GM19467 (cell line): Measurements from ENCODE around the gene DMD.

Experiments
- ATAC-seq: cut with Tn5 transposase; IDR thresholded peaks from one replicate; pipeline ENCODE4 v1.9.1; 2021; ENCODE audit warnings: mild to moderate bottlenecking, moderate library complexity; ENCODE audit not compliant: unreplicated experiment

DMD gene

DNA sequence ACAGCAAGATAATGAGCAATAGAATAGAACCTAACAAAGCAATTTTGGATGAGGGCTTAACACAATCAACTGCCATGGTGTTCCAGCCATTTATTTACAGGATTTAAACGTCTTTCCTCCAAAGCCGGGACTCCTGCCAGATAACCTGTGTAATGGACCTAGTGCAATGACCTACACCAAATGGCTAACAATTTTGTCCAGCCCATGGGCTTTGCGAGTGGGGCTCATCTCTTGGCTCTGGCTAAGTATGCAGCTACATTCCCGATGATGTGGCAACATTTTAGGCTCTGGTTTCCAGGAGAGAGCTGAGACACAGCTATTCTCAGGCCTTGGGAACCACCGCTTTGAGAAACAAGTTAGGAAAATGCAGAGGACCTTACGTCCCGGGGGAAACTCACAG is 1317.2 kb downstream of the DMD start:
- ATAC-seq = no peak

DNA sequence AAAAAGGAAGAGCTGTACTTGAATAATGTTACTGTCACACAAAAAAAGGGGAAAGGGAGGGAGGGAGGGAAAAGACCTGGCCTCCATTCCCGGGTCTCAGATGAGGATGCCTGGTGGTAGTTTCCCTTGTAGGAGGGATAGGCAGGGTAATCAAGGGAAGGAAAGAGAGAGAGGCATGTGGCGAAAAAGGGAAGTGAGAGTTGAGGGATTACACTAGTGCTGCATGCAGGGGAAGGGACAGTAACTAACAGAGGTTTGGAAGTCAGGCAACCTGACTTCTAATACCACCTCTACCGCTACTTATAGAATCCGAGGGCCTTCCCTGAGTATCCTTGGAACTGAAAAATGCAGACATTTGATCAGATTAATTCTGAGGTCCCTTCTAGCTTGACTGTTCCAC is 1317.8 kb downstream of the DMD start:
- ATAC-seq = no peak

DNA sequence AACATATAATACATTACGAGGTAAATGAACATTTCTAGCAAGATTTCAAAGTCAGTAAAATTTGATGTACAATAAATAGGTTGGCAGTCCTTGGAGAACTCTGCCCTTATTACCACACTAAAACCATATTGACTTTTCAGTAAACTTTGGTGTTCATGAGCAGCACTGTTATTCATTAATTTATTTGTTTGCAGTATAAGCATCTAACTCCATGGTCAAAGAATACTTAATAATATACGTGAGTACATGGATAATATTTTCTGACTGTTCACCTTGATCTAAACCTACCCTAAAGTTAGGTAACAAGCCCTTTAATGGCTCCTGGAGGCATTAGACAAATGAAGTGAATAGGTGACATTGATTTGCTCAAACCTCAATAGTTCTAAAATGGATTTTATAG is 1322.3 kb downstream of the DMD start:
- no peak for ATAC-seq

DNA sequence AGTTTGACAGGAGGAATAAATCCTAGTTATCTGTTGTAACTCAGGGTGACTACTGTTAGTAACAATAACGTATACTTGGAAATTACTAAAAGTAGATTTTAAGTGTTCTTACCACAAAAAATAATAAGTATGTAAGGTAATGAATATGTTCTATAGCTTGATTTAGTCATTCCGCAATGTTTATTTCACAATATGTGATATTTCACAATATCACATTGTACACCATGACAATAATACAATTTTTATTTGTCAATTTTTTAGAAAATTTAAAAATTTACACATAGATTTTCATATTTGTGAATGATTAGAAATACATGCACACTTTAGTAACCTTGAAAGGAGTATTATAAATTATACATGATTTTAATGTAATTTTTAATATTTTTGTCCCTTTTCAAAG is 1326.8 kb downstream of the DMD start:
- no peak for ATAC-seq

DNA sequence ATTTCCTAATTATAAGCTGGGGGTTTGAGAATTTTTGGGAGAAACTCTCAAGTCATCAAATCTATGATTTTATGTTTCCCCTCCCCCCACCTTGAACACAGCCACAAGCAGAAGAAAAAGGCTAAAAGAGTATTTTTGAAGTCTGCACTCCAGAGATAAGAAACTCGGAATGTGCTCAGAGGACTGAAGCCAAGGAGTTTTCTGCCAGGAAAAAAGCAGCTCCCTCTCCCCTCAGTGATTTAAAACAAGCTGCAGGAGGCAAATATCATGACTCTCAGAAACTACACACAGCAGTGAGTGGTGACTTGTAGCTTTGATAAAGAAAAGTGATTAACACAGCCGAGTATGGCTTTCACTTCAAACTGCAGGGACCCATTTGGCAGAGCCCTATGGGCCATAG is 1339.3 kb downstream of the DMD start:
- ATAC-seq = no peak

DNA sequence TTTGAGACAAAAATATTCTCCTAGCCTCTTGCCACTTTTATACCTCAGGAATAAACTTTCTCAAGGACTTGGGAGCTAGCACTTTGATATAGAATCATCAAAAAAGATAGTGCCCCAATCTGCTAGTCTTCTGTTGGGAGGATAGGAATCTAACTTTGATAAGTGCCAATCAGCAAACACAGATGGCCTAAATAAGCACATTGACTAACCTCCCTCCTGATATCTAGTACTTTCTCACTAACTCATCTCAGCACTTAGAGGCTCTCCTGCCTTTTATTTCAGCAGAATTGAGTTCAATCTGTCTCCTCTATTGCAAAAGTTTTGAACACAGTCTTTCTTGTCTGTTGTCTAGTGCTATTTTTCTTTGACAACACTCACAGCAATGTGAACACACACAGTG is 1341.1 kb downstream of the DMD start:
- no peak for ATAC-seq

DNA sequence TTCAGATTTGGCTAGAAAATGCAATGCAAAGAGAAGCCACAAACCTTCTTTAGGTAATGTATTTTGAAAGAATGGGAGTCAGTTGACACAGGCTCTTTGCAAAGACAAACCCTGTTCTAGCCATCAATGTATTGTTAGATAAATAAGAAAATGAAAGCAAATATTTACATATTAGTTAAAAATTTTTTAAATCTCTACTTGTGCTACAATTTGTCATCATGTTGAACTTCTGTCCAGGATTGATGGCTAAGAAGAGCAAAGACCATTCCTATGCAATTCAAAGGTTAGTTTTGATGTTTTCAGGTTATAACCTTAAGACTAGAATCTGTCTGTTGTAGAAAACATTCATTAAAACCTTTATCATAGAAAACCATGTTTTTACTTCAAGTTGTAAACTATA is 1350.7 kb downstream of the DMD start:
- ATAC-seq = no peak

DNA sequence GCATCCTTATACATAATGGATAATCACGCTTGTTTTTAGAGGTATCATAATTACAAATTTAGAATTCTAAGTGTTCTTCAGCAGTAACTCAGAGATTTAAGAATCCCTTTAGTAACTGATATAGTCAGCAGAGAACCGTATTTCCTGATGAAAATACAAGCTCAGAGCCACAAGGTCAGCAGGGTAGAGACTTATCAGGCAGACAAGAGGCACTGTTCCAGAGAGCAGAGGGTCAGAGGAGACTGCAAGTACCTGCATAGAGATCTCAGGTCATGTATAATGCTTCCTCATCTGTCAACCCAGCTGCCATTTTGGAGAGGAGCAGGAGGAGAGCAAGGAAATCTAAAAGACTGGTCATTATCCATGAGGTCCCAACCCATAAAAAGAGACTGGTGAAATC is 1352.4 kb downstream of the DMD start:
- no peak for ATAC-seq

DNA sequence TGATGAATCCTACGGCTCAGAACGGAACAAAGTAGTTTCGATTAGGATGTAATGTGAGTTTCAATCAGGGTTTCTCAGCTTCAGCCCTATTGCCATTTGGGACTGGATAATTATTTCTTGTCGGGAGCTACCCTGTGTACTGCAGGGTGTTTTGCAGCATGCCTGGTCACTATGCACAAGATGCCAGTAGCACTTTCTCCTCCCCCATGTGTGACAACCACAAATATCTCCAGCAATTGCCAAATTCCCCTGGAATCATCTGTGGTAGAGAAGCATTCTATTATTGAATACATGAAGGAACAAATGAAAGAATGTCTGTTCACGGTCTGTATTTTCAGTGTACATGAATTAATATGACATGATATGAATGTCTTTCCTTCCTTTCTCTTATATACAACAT is 1356.6 kb downstream of the DMD start:
- ATAC-seq = no peak

DNA sequence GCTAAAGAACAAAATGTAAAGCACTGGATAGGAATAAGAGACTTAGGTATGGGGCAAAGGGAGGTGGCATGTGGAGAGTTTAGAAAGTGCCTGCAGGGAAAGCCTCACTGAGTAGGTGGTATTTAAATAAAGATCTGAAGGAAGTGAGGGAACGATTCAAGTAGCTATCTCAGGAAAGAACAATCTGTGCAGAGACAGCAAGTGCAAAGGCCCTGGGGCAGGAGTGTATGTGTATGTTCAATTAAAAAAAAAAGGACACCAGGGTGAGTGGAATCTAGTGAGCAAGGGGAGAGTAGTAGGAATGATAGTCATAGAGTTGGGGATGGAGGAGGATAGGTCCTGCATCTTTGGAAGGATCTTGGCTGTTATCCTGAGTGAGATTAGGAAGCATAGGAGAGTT is 1359.6 kb downstream of the DMD start:
- ATAC-seq = no peak

DNA sequence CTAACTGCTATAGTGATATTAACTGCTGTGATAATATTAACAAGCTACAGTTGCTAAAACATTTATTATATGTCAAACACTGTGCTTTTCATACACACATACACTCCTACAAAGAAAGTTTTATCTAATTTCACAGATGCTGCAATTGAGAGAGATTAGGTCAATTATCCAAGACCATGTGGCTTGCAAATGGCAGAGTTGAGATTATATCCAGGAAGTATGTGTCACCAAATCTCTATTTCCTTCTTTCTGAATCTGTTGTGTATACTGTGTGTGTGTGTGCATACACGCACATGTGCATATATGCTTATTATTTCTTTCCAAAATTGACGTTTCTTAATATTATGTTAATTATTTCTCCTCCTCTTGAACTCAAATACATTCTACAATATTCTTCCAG is 1363.6 kb downstream of the DMD start:
- no peak for ATAC-seq

DNA sequence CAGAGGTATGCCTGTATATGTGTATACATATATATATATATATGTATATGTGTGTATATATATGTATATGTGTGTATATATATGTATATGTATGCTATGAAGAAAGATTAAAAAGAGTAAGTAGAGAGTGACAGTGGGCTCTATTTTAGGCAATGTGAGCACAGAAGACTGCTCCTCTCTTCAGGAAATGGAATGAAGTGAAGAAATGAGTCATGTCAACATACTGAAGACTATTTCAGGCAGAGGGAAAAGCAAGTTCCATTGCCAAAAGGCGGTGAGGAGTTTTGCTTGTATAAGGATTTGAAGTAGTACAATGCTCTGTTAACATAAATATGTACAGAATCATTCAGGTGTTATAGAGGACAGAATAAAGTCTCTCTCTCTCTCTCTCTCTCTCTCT is 1366.3 kb downstream of the DMD start:
- ATAC-seq = no peak

DNA sequence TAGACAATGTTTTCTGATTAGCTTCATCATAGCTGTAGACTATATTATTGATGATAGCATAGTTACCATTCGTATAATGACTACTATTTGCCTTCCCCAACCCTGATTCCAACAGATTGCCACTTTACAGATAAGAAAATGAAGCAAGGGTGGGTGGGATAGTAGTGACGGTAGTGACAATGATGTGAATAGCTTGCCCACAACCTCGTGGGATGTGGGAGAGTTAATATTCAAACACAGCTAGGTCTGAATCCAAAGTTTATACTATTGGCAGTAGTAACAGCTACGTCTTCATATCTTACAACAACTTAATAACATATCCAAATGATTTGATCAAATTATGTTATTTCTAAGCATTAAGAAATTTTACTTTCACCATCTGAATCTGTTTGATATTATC is 1372.7 kb downstream of the DMD start:
- ATAC-seq = no peak

DNA sequence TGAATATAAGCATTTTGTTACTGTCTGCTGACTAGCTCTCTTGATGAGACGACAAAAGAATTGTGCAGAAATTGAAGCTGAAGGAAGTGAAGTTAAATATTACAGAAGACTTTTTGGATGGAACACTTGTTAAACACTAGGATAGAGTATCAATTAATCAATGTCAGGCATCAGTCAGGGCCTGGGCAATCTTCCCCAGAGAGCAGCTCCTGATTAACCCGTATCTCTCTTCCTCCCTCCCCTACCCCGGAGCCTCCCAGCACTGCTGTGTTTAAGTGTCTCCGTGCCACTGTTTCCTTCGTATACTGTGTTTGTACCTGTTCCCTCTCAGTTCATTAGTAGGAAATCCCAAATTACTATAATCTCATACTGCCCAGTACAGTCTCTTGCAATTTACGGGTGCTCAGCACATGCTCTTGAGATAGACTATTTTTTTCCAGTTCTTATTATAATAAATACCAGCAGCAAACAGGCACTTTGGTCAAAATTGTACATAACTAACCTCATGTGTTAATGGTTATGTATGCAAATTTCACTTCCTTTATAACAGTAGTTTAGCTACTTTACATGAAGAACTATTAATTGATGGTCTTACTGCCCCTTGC is 1373.8 kb downstream of the DMD start:
- ATAC-seq = no peak

DNA sequence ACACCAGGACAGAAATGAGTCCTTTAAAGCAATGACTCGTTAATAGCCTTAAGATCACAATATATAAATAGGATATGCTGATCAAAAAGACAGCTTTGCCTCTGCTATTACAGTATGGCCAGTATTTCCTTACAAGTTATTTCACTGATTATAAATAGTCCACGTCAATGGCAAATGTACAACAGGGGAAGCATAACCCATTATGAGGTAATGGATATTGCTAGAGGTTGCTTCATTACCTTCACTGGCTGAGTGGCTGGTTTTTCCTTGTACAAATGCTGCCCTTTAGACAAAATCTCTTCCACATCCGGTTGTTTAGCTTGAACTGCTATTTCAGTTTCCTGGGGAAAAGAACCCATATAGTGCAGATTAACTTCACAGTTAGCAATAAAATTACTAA is 1374.9 kb downstream of the DMD start:
- no peak for ATAC-seq

DNA sequence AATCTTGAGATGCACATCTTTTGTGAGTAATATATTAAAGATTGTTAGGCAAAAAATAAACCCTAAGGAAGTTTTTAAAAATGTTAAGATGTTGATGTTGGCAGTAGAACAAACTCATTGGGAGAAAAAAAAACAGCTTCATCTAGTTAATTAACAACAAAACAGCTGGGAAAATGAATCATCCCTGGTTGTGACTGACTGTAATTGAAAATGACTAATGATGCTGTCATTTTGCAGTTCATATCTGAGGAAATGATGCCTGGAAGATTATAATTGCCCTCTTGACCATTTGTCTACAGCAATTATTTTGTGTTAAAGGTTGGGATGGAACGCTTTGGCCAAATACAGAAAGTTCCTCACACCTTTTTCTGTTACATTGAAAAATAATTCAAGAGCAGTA is 1379.1 kb downstream of the DMD start:
- no peak for ATAC-seq

DNA sequence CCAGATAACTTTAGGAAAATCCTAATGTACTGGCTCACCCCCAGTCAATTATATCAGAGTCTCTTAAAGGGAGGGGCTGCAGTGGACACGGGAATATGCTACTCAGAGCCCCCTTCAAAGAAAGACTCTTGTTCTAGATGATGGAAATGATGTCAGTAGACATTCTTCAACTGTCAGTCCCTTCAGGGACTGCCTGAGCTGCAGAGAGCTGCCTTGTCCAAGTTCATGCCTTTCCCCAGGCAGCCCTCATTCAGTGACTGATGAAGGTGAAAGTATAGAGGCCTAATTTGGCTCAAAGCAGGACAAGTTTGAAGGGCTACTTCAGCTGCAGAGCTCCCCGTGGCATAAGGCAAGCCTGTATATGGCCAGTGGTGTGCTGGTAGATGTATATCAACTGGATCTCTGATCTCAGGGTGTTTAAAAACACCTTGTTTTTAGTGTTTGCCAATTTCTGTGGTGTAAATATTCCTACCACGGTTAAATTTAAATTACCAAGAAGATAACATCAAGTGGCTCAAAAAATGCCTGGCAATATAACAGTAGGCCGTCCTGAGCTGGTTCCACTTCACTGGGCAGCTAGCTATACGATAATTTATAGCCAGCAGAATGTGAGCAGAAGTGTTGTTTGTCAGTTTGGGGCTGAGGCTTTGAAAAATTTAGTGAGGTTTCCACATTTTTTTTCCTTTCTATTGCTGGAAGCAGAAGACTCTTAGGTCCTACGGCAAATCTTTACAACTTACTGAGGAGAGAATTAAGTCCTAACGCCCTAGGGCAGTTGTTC is 1390.7 kb downstream of the DMD start:
- no peak for ATAC-seq

DNA sequence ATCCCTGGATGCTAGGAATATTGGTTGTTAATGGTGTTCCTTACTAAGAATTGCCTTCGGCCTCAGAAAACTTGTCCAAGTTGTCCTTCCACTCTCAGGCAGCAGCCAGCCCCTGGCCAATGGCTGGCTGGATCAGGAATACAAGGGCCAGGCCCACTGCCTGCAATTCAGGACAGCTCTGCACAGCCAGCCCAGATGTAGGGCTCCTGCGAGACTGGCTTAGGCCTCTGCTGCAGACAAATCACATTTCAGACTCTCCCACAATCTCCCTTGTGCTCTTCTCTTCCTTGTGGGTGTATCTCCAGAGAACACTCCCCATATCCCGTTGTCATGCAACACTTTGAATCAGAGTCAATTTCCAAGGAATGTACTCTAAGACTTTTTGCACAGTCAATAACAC is 1391.9 kb downstream of the DMD start:
- no peak for ATAC-seq

DNA sequence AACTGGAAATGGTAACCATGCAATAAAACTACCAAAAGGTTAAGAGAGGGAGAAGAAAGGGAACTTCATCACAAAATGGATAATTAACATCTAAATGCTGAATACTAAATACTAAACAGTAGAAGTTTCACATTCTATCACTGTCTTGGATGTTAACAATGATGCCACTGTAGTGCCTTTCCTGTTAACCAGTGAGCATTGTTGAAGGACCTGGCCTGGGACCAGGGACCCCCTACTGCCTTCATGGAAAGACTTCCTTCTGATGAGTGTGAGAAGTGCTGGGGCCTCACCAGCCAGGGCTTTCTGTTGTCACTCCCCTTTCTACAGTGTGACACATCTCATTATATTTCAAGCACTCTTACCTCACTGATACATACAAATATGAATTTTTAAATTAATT is 1400.2 kb downstream of the DMD start:
- ATAC-seq = no peak

DNA sequence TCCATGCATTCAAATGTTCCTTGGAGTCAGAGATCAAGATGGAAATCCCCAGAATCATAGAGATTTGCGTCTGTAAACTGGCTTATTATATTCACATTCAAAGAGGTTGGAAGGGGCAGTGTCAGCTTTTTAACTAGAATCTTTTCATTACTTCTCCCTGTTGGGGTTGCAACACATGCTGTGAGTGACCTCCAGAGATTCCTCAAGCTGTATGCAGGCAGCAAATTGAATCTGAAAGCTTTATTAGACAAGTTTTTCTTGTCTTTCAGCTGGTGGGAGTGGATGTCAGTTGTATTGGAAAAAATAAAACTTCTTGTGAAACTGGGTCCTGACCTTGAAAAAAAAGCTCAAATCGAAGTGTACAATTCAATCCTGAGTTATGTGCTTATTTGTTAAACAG is 1403.0 kb downstream of the DMD start:
- ATAC-seq = no peak

DNA sequence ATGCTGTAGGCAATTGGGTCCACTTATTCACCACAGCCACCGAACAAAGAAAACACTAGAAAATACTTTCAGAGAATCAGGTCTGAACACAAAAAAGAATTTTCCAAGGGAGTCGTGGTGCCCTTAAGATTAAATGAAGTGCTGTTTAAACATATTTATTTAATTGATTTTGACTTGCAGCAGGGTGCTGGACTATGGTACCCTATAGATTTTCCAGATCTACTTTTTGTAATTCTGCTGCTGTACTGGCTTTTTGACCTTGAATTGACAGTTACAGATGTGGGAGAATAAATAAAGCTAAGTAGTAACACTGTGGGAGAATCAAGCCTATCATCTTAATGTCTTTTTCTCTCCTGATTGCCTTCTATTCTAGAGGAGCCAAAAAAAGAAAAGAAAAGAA is 1404.2 kb downstream of the DMD start:
- ATAC-seq = no peak

DNA sequence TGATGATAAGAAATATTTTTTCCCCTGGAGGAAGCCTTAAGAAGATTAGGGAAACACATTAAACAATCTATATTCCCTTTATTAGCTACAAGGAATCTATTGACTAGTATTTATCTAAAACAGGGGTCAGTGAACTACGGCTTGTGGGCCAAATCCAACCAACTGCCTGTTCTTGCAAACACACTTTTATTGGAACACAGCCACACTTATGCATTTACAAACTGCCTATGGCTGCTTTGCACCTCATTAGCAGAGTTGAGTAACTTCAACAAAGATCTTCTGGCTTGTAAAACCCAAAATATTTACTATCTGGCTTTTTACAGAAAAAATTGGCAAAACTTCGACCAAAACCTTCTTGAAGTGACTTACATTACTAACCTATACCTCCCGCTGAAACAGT is 1405.6 kb downstream of the DMD start:
- no peak for ATAC-seq

DNA sequence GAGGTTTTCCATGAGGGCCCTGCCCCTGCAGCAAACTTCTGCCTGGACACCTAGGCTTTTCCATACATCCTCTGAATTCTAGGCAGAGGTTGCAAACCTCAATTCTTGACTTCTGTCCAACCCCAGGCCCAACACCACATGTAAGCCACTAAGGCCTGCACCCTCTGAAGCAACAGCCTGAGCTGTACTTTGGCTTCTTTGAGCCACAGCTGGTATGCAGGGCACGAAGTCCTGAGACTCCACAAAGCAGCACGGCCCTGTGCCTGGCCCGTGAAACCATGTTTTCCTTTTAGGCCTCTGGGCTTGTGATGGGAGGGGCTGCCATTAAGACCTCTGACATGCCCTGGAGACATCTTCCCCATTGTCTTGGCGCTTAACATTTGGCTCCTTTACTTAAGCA is 1411.1 kb downstream of the DMD start:
- no peak for ATAC-seq
